Heart right ventricle (tissue), 16 donors: ENCODE data around the gene EHBP1. TPM values are rescaled to one million over a fixed set of nuclear protein-coding genes. Genes with fewer than 3 reads are reported as not detected.

Source experiments
- ATAC-seq, 8 donors: fragments of 200-7000 bp; cut with Tn5 transposase; one replicate each; pipeline ENCODE4 v1.9.1; 2020; ENCODE audit warnings: mild to moderate bottlenecking in 8 of 8, moderate library complexity in 8 of 8, moderate number of reproducible peaks in 1 of 8
- DNase-seq, 2 donors: peaks; one replicate each; pipeline ENCODE4 v3.0.0-alpha.2; 2020
- H3K27ac ChIP-seq, 10 donors: fragments of 200-600 bp; sonication (generic) in 2 of 10; one replicate each; pipeline versions ENCODE4 v1.5.0 to v1.8.0; 2020 to 2022; ENCODE audit warnings: mild to moderate bottlenecking in 3 of 10
- H3K27me3 ChIP-seq, 7 donors: fragments of 200-600 bp; one replicate each; pipeline ENCODE4 v1.8.0; 2021 to 2022; ENCODE audit warnings: mild to moderate bottlenecking in 2 of 7
- H3K36me3 ChIP-seq, 9 donors: fragments of 200-600 bp; sonication (generic) in 1 of 9; one replicate each; pipeline versions ENCODE4 v1.5.0 to v1.8.0; 2020 to 2022; ENCODE audit warnings: mild to moderate bottlenecking in 2 of 9
- H3K4me1 ChIP-seq, 9 donors: fragments of 200-600 bp; sonication (generic) in 1 of 9; one replicate each; pipeline versions ENCODE4 v1.5.0 to v1.8.0; 2020 to 2022; ENCODE audit warnings: mild to moderate bottlenecking in 4 of 9
- H3K4me3 ChIP-seq, 10 donors: fragments of 200-600 bp; sonication (generic) in 2 of 10; one replicate each; pipeline versions ENCODE4 v1.5.0 to v1.8.0; 2020 to 2022; ENCODE audit warnings: mild to moderate bottlenecking in 7 of 10, moderate library complexity in 2 of 10
- H3K9me3 ChIP-seq, 11 donors: fragments of 200-600 bp in 10 of 11; sonication (generic) in 2 of 11; one replicate each; pipeline versions ENCODE4 v1.5.0 to v1.8.0; 2013 to 2022; ENCODE audit warnings: mild to moderate bottlenecking in 2 of 11, control low read depth in 1 of 11, moderate library complexity in 1 of 11
- WGBS, 2 donors: extraction: QIAGEN DNeasy Blood & Tissue Kit; methylation state at CpG; one replicate each; pipeline ENCODE4 v1.1.7; 2013; ENCODE audit warnings: inconsistent platforms in 1 of 2; 5-methylcytosine and 5-hydroxymethylcytosine counted together
- intact Hi-C, 10 donors: fragments of 100-400 bp; cut with DNase I; formaldehyde crosslinking; loops; one replicate each; pipeline versions ENCODE4 v1.11.1 to v1.14.2; 2022
- long read RNA-seq, 3 donors: library from polyadenylated mRNA; unstranded; transcript quantifications; one replicate each; pipeline ENCODE4 v2.0.0, GENCODE V29; 2020 to 2021
- polyA plus RNA-seq, 2 donors: library from polyadenylated mRNA; stranded (reverse); fragments of 200-250 nt; gene quantifications; one replicate each; pipeline ENCODE4 v1.2.3, GENCODE V29; 2013
- total RNA-seq, 10 donors: library from RNA; stranded (reverse); fragmentation: NEBNext Ultra II Directional in 3 of 10; extraction: Animal tissue kit (Norgen Biotek cat#: 25700) in 3 of 10; gene quantifications; one replicate each; pipeline versions ENCODE4 v1.2.1 to v1.2.4, GENCODE V29; 2021 to 2023
- TF ChIP-seq, protein P1 (sequence below), 9 donors: fragments of 200-600 bp; sonication (generic) in 2 of 9; IDR thresholded peaks; one replicate each; pipeline versions ENCODE4 v1.5.0 to v1.8.0; 2021 to 2022; ENCODE audit warnings: antibody characterized with exemption in 9 of 9, mild to moderate bottlenecking in 5 of 9, moderate library complexity in 1 of 9
- donor health status: Arrhythmogenic right ventricular cardiomyopathy.
- donor health status: ischemic (EF 13 %, LVEDD 7.1; RV severe dilation, severe dysfunction).
- donor health status: healthy with polysubstance abuse.
- donor health status: DM: no; HTN: yes; CAD: no.
- donor health status: DM: no; HTN: no; CAD: no.
- donor health status: ischemic (EF 25% LVEDD 6.9; RV normal size, moderate dysfunction).
- donor health status: ischemic (EF 25% LVEDD 5.7; RV mildly dilated, moderate dysfunction).
- donor health status: healthy.
- donor health status: DM: yes; HTN: yes; CAD: no.
- donor health status: Ischemic cardiomyopathy.
- donor health status: ischemic (EF 35%, LVEDD 5.7; RV mildly dilated, moderate dysfunction).
- donor health status: nonischemic (EF 11% LVEDD 7.7; RV severe dilation, severe dysfunction).
- donor health status: DM: yes; HTN: yes; CAD: no.
- donor health status: PGD.
- donor health status: ischemic (EF 29% LVEDD 5.4; RV normal size, mild dysfunction).
- donor health status: nonischemic (EF 23%, LVEDD 6.1; RV moderate dilation, normal function).

EHBP1 gene
- total RNA-seq (10 to 100 TPM; 15.1 to 26.1 (median 20.3) TPM), polyA plus RNA-seq (1 to 10 TPM; 7.8 to 9.5 TPM)
- long read RNA-seq, donor 1, partial matches to known transcripts, result 2 of 5 reads
- long read RNA-seq, donor 1, other reads (novel, unspliced or antisense), result 3 of 5 reads
- long read RNA-seq, donor 2, partial matches to known transcripts, result 4 of 5 reads
- long read RNA-seq, donor 2, other reads (novel, unspliced or antisense), result 1 of 5 reads
- long read RNA-seq, donor 3, partial matches to known transcripts, result 4 of 10 reads
- long read RNA-seq, donor 3, other reads (novel, unspliced or antisense), result 6 of 10 reads

GRCh38 chr2:62705007-62705829, at the start of gene EHBP1:
TSS of gene EHBP1 (plus strand) at chr2:62705713. CDS start at chr2:62707192, 1,479 bp downstream.
- Histone ChIP-seq H3K4me1 (peaks cover 0 to 43% (median 29%) of the 10 kb centered on the region in 9 donors), H3K4me3 (peak within 1 kb of the TSS; percentile 71 to 91 (median 84)), H3K27ac (peak within 1 kb of the TSS; percentile 49 to 94 (median 87)), H3K36me3 (peaks cover 0 to 16% (median 0%) of the 10 kb centered on the region in 9 donors), H3K9me3 (no peaks in the 10 kb centered on the region), H3K27me3 (no peaks in the 10 kb centered on the region)
- ATAC-seq, result peak; percentile 99 to 100 (median 99)
- intact Hi-C loops, result loop anchor here in 6 of 10 donors (1.0 to 10.0 kb wide), 10 partner anchors 67 to 248 kb away; partner anchors contain the start of gene TMEM17 (in 3 of the 6)
- DNase-seq, result peak; percentile 99
- TF ChIP-seq, protein P1, sequence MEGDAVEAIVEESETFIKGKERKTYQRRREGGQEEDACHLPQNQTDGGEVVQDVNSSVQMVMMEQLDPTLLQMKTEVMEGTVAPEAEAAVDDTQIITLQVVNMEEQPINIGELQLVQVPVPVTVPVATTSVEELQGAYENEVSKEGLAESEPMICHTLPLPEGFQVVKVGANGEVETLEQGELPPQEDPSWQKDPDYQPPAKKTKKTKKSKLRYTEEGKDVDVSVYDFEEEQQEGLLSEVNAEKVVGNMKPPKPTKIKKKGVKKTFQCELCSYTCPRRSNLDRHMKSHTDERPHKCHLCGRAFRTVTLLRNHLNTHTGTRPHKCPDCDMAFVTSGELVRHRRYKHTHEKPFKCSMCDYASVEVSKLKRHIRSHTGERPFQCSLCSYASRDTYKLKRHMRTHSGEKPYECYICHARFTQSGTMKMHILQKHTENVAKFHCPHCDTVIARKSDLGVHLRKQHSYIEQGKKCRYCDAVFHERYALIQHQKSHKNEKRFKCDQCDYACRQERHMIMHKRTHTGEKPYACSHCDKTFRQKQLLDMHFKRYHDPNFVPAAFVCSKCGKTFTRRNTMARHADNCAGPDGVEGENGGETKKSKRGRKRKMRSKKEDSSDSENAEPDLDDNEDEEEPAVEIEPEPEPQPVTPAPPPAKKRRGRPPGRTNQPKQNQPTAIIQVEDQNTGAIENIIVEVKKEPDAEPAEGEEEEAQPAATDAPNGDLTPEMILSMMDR (IDR thresholded peaks at IDR 0.05), result no peak
- 1% methylated on average over 45 of the region's 45 CpGs for WGBS, 2 donors

GRCh38 chr2:62657783-62658182, 47.7 kb upstream of the EHBP1 start:
- TF ChIP-seq, protein P1 (IDR thresholded peaks at IDR 0.05), result no peak
- intact Hi-C loops, result no loop called here
- no peaks in the 10 kb centered on the region for H3K9me3 ChIP-seq
- peaks cover 0 to 14% (median 8%) of the 10 kb centered on the region in 9 donors for H3K4me1 ChIP-seq
- H3K36me3 ChIP-seq, result no peaks in the 10 kb centered on the region
- no peak overlapping the region for H3K27ac ChIP-seq
- H3K4me3 ChIP-seq, result no peak overlapping the region
- H3K27me3 ChIP-seq, result no peaks in the 10 kb centered on the region
- ATAC-seq (no peak), DNase-seq (no peak)

GRCh38 chr2:62658891-62659290, 46.6 kb upstream of the EHBP1 start:
- H3K27ac ChIP-seq, result no peak overlapping the region
- TF ChIP-seq, protein P1 (IDR thresholded peaks at IDR 0.05), result no peak

DNA sequence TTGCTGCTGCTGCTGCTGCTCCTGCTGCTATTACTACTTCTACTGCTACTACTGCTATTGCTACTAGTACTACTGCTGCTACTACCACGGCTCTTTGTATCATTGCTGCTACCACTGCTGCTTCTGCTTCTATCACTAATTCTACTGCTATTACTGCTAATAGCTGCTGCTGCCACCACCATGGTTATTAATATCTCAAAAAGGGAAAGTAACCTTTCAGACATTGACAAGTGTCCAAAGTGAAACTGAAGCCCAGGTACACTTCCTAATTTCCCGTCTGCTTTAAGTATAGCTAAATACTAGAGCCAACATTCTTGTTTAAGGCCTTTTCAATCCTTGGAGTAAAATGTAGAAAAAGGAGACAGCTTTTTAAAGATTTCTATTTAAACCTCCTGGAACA, 45.4 kb upstream of the EHBP1 start:
- Histone ChIP-seq H3K9me3 (no peaks in the 10 kb centered on the region), H3K36me3 (no peaks in the 10 kb centered on the region), H3K27me3 (no peaks in the 10 kb centered on the region), H3K27ac (no peak overlapping the region), H3K4me3 (peak overlapping the region in 1 of 10 donors; percentile 4), H3K4me1 (peaks cover 0 to 35% (median 15%) of the 10 kb centered on the region in 9 donors)
- peak in 1 of 8 donors; percentile 34 for ATAC-seq
- DNase-seq, result no peak
- intact Hi-C loops, result no loop called here
- 42% methylated on average over 2 of the region's 2 CpGs for WGBS, 2 donors
- TF ChIP-seq, protein P1 (IDR thresholded peaks at IDR 0.05), result no peak

More at GRCh38 chr2:62658891-62659290, 46.6 kb upstream of the EHBP1 start:
- intact Hi-C loops, result no loop called here
- 87 to 90% methylated on average over 2 of the region's 2 CpGs for WGBS, 2 donors
- H3K4me1 ChIP-seq, result peaks cover 0 to 25% (median 14%) of the 10 kb centered on the region in 9 donors
- no peaks in the 10 kb centered on the region for H3K9me3 ChIP-seq
- no peaks in the 10 kb centered on the region for H3K27me3 ChIP-seq
- DNase-seq (no peak), ATAC-seq (no peak)
- H3K4me3 ChIP-seq, result no peak overlapping the region
- H3K36me3 ChIP-seq, result no peaks in the 10 kb centered on the region
